ENCODE results near the gene ARSG.
"Not testable (repeated sequence)": the region's sequence is repeated elsewhere in the genome, so short reads cannot be mapped to it uniquely, and the experiment has no call there.

DNA sequence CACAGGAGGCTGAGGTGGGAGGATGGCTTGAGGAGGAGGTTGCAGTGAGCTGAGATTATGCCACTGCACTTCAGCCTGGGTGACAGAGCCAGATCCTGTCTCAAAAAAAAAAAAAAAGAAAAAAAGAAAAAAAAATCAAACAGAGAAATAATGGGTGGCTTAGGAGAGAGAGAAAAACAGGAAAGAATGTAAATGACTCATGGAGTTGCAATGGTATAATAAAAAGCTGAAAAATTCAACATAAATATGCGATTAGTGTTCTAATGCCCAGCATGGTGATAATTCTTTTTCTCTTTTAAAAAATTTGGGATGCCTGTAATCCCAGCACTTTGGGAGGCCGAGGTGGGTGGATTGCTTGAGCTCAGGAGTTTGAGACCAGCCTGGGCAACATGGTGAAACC lies 63.0 kb downstream of the ARSG start:
- TF ChIP-seq, protein P1, sequence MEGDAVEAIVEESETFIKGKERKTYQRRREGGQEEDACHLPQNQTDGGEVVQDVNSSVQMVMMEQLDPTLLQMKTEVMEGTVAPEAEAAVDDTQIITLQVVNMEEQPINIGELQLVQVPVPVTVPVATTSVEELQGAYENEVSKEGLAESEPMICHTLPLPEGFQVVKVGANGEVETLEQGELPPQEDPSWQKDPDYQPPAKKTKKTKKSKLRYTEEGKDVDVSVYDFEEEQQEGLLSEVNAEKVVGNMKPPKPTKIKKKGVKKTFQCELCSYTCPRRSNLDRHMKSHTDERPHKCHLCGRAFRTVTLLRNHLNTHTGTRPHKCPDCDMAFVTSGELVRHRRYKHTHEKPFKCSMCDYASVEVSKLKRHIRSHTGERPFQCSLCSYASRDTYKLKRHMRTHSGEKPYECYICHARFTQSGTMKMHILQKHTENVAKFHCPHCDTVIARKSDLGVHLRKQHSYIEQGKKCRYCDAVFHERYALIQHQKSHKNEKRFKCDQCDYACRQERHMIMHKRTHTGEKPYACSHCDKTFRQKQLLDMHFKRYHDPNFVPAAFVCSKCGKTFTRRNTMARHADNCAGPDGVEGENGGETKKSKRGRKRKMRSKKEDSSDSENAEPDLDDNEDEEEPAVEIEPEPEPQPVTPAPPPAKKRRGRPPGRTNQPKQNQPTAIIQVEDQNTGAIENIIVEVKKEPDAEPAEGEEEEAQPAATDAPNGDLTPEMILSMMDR (IDR thresholded peaks at IDR 0.05) = not testable (repeated sequence)
- not testable (repeated sequence) for TF ChIP-seq POLR2A (IDR thresholded peaks at IDR 0.05)
